Measurements from ENCODE around the gene ZFYVE28. TPM values are rescaled to one million over a fixed set of nuclear protein-coding genes. Genes with fewer than 3 reads are reported as not detected.

ZFYVE28 gene
- total RNA-seq, 2 donors from 2014 or later, result 5.7 to 16.8 TPM

GRCh38 chr4:2394528-2394927 lies 23.9 kb downstream of the ZFYVE28 start:
- ATAC-seq, result no peak
- no peak overlapping the region for H3K27ac ChIP-seq

DNA sequence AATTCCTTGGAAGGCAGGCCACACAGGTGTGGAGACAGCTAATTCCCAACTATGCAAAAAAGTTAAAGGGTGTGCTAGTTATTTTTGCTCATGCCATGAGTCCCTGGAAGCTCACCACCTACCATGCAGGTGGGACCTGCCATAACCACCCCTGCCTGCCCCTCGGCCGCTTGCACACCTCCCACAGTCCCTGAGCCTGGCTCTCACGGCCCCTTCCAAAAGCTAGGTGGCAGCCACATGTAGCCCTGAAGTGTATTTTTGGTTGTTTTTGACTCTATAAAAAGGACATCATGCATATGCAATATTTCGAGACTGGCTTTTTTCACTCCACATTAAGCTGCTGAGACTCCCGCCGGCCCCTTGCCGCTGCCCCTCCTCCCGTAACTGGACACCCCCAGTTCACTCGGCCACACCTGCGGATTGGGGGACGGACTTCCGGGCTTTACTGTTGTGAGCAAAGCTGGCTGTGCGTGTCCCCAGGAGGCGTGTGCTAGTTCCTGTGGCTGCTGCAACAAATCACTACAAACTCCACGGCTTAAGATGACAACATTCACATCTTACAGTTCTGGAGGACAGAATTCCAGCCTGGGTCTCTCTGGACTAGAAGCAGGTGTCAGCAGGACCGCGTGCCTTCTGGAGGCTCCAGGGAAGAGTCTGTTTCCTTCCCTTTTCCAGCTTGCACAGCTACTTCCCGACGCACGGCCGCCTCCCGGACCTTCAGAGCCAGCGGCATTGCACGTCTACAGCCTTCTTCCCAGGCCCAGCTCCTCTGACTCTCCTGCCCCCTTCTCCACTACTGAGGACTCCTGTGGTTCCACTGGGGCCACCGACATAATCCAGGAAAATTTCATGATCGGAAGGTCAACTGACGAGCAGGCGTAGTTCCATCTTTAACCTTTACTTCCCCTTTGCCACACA lies 24.8 kb downstream of the ZFYVE28 start:
- TF ChIP-seq POLR2A (IDR thresholded peaks at IDR 0.05), result peak in 2 of 3 donors; percentile 18 to 25
- TF ChIP-seq, protein P1, sequence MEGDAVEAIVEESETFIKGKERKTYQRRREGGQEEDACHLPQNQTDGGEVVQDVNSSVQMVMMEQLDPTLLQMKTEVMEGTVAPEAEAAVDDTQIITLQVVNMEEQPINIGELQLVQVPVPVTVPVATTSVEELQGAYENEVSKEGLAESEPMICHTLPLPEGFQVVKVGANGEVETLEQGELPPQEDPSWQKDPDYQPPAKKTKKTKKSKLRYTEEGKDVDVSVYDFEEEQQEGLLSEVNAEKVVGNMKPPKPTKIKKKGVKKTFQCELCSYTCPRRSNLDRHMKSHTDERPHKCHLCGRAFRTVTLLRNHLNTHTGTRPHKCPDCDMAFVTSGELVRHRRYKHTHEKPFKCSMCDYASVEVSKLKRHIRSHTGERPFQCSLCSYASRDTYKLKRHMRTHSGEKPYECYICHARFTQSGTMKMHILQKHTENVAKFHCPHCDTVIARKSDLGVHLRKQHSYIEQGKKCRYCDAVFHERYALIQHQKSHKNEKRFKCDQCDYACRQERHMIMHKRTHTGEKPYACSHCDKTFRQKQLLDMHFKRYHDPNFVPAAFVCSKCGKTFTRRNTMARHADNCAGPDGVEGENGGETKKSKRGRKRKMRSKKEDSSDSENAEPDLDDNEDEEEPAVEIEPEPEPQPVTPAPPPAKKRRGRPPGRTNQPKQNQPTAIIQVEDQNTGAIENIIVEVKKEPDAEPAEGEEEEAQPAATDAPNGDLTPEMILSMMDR (IDR thresholded peaks at IDR 0.05), result peak in 3 of 7 experiments; percentile 15 to 34 (median 34)
- no peaks in the 10 kb centered on the region for H3K36me3 ChIP-seq (replicated peaks in 1 of 2; ENCODE audit: insufficient read depth in 1 of 2, low read depth in 2 of 2)
- DNase-seq, result peak; percentile 51 to 75 (median 63)
- H3K9me3 ChIP-seq, result no peaks in the 10 kb centered on the region
- WGBS, 2 donors, result 9 to 14% methylated on average over 25 to 28 of the region's 28 CpGs
- peaks cover 13% of the 10 kb centered on the region for H3K4me1 ChIP-seq
- ATAC-seq, result peak; percentile 83
- H3K4me3 ChIP-seq, result no peak overlapping the region
- intact Hi-C loops (cut with DNase I), result no loop called here
- no peaks in the 10 kb centered on the region for H3K27me3 ChIP-seq
- H3K27ac ChIP-seq, result peak overlapping the region; percentile 2 to 52 (median 18)

More at GRCh38 chr4:2394528-2394927, 23.9 kb downstream of the ZFYVE28 start:
- H3K4me1 ChIP-seq, result peaks cover 13% of the 10 kb centered on the region
- WGBS, 2 donors, result 96 to 97% methylated on average over 4 to 16 of the region's 17 CpGs
- H3K9me3 ChIP-seq, result no peaks in the 10 kb centered on the region
- H3K36me3 ChIP-seq (replicated peaks in 1 of 2; ENCODE audit: insufficient read depth in 1 of 2, low read depth in 2 of 2), result no peaks in the 10 kb centered on the region
- no peak overlapping the region for H3K4me3 ChIP-seq
- TF ChIP-seq, protein P1 (IDR thresholded peaks at IDR 0.05), result no peak
- no peak for TF ChIP-seq POLR2A (IDR thresholded peaks at IDR 0.05)
- no peaks in the 10 kb centered on the region for H3K27me3 ChIP-seq
- no peak for DNase-seq
- intact Hi-C loops (cut with DNase I), result no loop called here

- Histone ChIP-seq H3K36me3 (replicated peaks in 1 of 2; ENCODE audit: insufficient read depth in 1 of 2, low read depth in 2 of 2) (no peaks in the 10 kb centered on the region), H3K27me3 (no peaks in the 10 kb centered on the region), H3K27ac (no peak overlapping the region), H3K4me3 (no peak overlapping the region), H3K9me3 (no peaks in the 10 kb centered on the region), H3K4me1 (peaks cover 13% of the 10 kb centered on the region)
- TF ChIP-seq, protein P1 (IDR thresholded peaks at IDR 0.05), result no peak
- TF ChIP-seq POLR2A (IDR thresholded peaks at IDR 0.05), result no peak
- WGBS, 2 donors, result 58 to 84% methylated on average over 20 of the region's 20 CpGs
- DNase-seq, result no peak
- no peak for ATAC-seq
- intact Hi-C loops (cut with DNase I), result no loop called here
Observed at GRCh38 chr4:2390784-2391421, 27.5 kb downstream of the ZFYVE28 start.

DNA sequence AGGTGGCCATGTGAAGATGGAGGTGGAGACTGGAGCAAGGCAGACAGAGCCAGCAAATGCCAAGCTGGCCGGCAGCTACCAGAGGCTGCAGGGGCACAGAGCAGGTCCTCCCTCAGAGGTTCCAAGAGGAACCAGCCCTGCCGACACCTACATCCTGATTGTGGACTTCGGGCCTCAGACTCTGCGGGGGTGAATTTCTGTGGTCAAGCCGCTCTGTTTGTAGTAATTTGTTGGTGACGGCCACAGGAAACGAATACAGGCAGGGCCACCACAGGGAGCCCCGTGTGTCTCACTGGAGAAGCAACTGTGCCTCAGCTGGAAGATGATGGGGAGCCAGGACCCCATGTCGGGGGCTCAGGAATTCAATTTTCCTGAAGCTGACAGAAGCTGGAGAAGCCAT lies 28.3 kb downstream of the ZFYVE28 start:
- Histone ChIP-seq H3K4me3 (no peak overlapping the region), H3K9me3 (no peaks in the 10 kb centered on the region), H3K27me3 (no peaks in the 10 kb centered on the region), H3K36me3 (replicated peaks in 1 of 2; ENCODE audit: insufficient read depth in 1 of 2, low read depth in 2 of 2) (no peaks in the 10 kb centered on the region), H3K27ac (no peak overlapping the region), H3K4me1 (peaks cover 13% of the 10 kb centered on the region)
- no peak for ATAC-seq
- 71 to 72% methylated on average over 3 to 9 of the region's 9 CpGs for WGBS, 2 donors
- DNase-seq, result no peak
- no peak for TF ChIP-seq POLR2A (IDR thresholded peaks at IDR 0.05)
- intact Hi-C loops (cut with DNase I), result no loop called here

- intact Hi-C loops (cut with DNase I), result no loop called here
- no peaks in the 10 kb centered on the region for H3K9me3 ChIP-seq
- no peaks in the 10 kb centered on the region for H3K36me3 ChIP-seq (replicated peaks in 1 of 2; ENCODE audit: insufficient read depth in 1 of 2, low read depth in 2 of 2)
- no peak for TF ChIP-seq POLR2A (IDR thresholded peaks at IDR 0.05)
- TF ChIP-seq, protein P1 (IDR thresholded peaks at IDR 0.05), result no peak
- no peak overlapping the region for H3K4me3 ChIP-seq
- DNase-seq, result no peak
- peaks cover 13% of the 10 kb centered on the region for H3K4me1 ChIP-seq
- 79 to 85% methylated on average over 9 of the region's 9 CpGs for WGBS, 2 donors
- H3K27ac ChIP-seq, result no peak overlapping the region
- no peaks in the 10 kb centered on the region for H3K27me3 ChIP-seq
- no peak for ATAC-seq
Observed at GRCh38 chr4:2389691-2390090, 28.8 kb downstream of the ZFYVE28 start.

Measured in body of pancreas (tissue), 4 donors.